H1 (cell line): ENCODE results near the gene ERCC1. TPM values are rescaled to one million over a fixed set of nuclear protein-coding genes. Genes with fewer than 3 reads are reported as not detected.

Experiments used
- CREB1 ChIP-seq: IDR thresholded peaks from 2 replicates; pipeline ENCODE4 v1.6.1; 2012; ENCODE audit warnings: inconsistent platforms
- KDM1A ChIP-seq: fragments of 200-600, 300-600 bp; sonication (generic); IDR thresholded peaks from 2 replicates; pipeline ENCODE4 v1.7.1; 2016; ENCODE audit warnings: mild to moderate bottlenecking, low read length, borderline replicate concordance
- SIN3A ChIP-seq, 2 experiments: IDR thresholded peaks in 1 of 2; conservative IDR thresholded peaks in 1 of 2; 2 replicates each; pipeline ENCODE4 v1.6.1; 2011 to 2012; ENCODE audit warnings: low read length in 2 of 2, improper control_type of control experiment in 1 of 2, low read depth in 1 of 2, mild to moderate bottlenecking in 1 of 2
- TBP ChIP-seq: IDR thresholded peaks from 2 replicates; pipeline ENCODE4 v1.6.1; 2011; ENCODE audit warnings: low read depth, low read length, improper control_type of control experiment
- polyA plus RNA-seq, 7 experiments: library from polyadenylated mRNA; depleted of rRNA in 3 of 7; stranded (reverse) in 5 of 7; unstranded in 2 of 7; fragments of >200 nt in 5 of 7; fragments of 200-250 nt in 2 of 7; gene quantifications; 1 replicate in 5 of 7; 2 replicates in 1 of 7; 4 replicates in 1 of 7; pipeline versions ENCODE4 v1.2.1 to v1.2.3, GENCODE V29; 2011 to 2013; ENCODE audit warnings: missing spikeins in 2 of 7, mixed read lengths in 2 of 7
- total RNA-seq: library from RNA; stranded (reverse); fragmentation: NEBNext Ultra II Directional; extraction: Animal tissue kit (Norgen Biotek cat#: 25700); gene quantifications from 2 replicates; pipeline ENCODE4 v1.2.1, GENCODE V29; 2021

The ERCC1 gene
- total and polyA plus RNA-seq, 2 of the 8 experiments (the other 6 are each of a cell fraction or from before 2014, with no cell fraction given): 44.7 to 94.2 TPM

- TF ChIP-seq TBP: no peak
- peak; percentile 100 for TF ChIP-seq KDM1A
- TF ChIP-seq SIN3A (conservative IDR thresholded peaks at IDR 0.05 in 1 of 2, IDR thresholded peaks at IDR 0.05 in 1 of 2; ENCODE audit: low read depth in 1 of 2, low read length in 2 of 2): peak; percentile 35 to 78; a peak in 1 of 4 replicates
- peak; percentile 11 for TF ChIP-seq CREB1
- TF ChIP-seq, all 59 proteins: peak for 8
Measured at GRCh38 chr19:45404557-45405434, 18.9 kb downstream of the ERCC1 start, which contains the start of gene PPP1R13L (continued).
